ENCODE measurements around the gene OGFR.
A peak's percentile ranks its signal among the peaks of the same experiment; 100 is the strongest.

Gene OGFR

GRCh38 chr20:62861726-62862336 lies 57.2 kb downstream of the OGFR start, which contains the start of gene TCFL5:
Gene TCFL5 (minus strand): TSS chr20:62861822. CDS start chr20:62861670, 152 bp downstream.
- peak; percentile 88 for DNase-seq (ENCODE audit: low read depth)

All from stimulated activated CD8-positive, alpha-beta memory T cell treated with anti-CD3 and anti-CD28 coated beads, Interleukin-15, amount 100 ng/mL, for 1 hour (primary cell).